H9 (cell line): ENCODE data around the gene GALR1. TPM values are rescaled to one million over a fixed set of nuclear protein-coding genes. Genes with fewer than 3 reads are reported as not detected.

Experiments used
- DNase-seq: peaks from one replicate; pipeline ENCODE4 v3.0.0-alpha.2; 2017
- H2AFZ ChIP-seq: one replicate; pipeline ENCODE4 v1.6.1; 2013; ENCODE audit warnings: mild to moderate bottlenecking, low read length, control low read depth, moderate library complexity
- H2AK5ac ChIP-seq: 2 replicates; pipeline ENCODE4 v1.6.1; 2013; ENCODE audit warnings: low read length, control low read depth, mixed read lengths; ENCODE audit not compliant: insufficient read length
- H2BK120ac ChIP-seq: one replicate; pipeline ENCODE4 v1.6.1; 2013; ENCODE audit warnings: low read depth, mild to moderate bottlenecking, low read length, control low read depth, inconsistent platforms; ENCODE audit not compliant: poor library complexity, severe bottlenecking
- H2BK12ac ChIP-seq: 2 replicates; pipeline ENCODE4 v1.6.1; 2013; ENCODE audit warnings: low read length, control low read depth, mixed read lengths, low read depth; ENCODE audit not compliant: insufficient read length
- H2BK15ac ChIP-seq: 2 replicates; pipeline ENCODE4 v1.6.1; 2013; ENCODE audit warnings: low read depth, low read length, control low read depth
- H2BK20ac ChIP-seq: one replicate; pipeline ENCODE4 v1.6.1; 2013; ENCODE audit warnings: low read depth, mild to moderate bottlenecking, low read length, control low read depth, inconsistent platforms; ENCODE audit not compliant: poor library complexity, severe bottlenecking
- H2BK5ac ChIP-seq: 2 replicates; pipeline ENCODE4 v1.6.1; 2013; ENCODE audit warnings: low read length, control low read depth, mixed read lengths; ENCODE audit not compliant: insufficient read length
- H3K14ac ChIP-seq: 2 replicates; pipeline ENCODE4 v1.6.1; 2013; ENCODE audit warnings: low read length, control low read depth; ENCODE audit not compliant: insufficient read depth
- H3K18ac ChIP-seq: 2 replicates; pipeline ENCODE4 v1.6.1; 2013; ENCODE audit warnings: low read depth, mild to moderate bottlenecking, mixed read lengths, low read length, control low read depth; ENCODE audit not compliant: insufficient read length
- H3K23ac ChIP-seq: 2 replicates; pipeline ENCODE4 v1.6.1; 2013; ENCODE audit warnings: low read length, control low read depth, mixed read lengths, low read depth; ENCODE audit not compliant: insufficient read length
- H3K23me2 ChIP-seq: 2 replicates; pipeline ENCODE4 v1.6.1; 2013; ENCODE audit warnings: low read depth, mild to moderate bottlenecking, mixed read lengths, low read length, control low read depth; ENCODE audit not compliant: insufficient read length, poor library complexity, severe bottlenecking
- H3K27ac ChIP-seq: 2 replicates; pipeline ENCODE4 v1.5.1; 2013; ENCODE audit warnings: low read length, control low read depth, mixed read lengths, low read depth; ENCODE audit not compliant: insufficient read length
- H3K27me3 ChIP-seq: 2 replicates; pipeline ENCODE4 v1.6.1; 2013; ENCODE audit warnings: low read length, control low read depth, inconsistent platforms; ENCODE audit not compliant: insufficient read depth
- H3K4ac ChIP-seq: 2 replicates; pipeline ENCODE4 v1.6.1; 2013; ENCODE audit warnings: low read depth, mild to moderate bottlenecking, control low read depth, inconsistent platforms, low read length, moderate library complexity
- H3K4me1 ChIP-seq: 2 replicates; pipeline ENCODE4 v1.6.1; 2013; ENCODE audit warnings: low read length, control low read depth, inconsistent platforms; ENCODE audit not compliant: insufficient read depth
- H3K4me2 ChIP-seq: 2 replicates; pipeline ENCODE4 v1.6.1; 2013; ENCODE audit warnings: low read length, control low read depth, mixed read lengths; ENCODE audit not compliant: insufficient read length, insufficient read depth
- H3K56ac ChIP-seq: 2 replicates; pipeline ENCODE4 v1.6.1; 2013; ENCODE audit warnings: low read depth, mild to moderate bottlenecking, mixed read lengths, low read length, control low read depth; ENCODE audit not compliant: insufficient read length
- H3K79me1 ChIP-seq: 2 replicates; pipeline ENCODE4 v1.6.1; 2013; ENCODE audit warnings: low read depth, mild to moderate bottlenecking, moderate library complexity, low read length, control low read depth, inconsistent platforms; ENCODE audit not compliant: insufficient read depth, poor library complexity, severe bottlenecking
- H3K79me2 ChIP-seq: 2 replicates; pipeline ENCODE4 v1.6.1; 2013; ENCODE audit warnings: low read length, control low read depth, inconsistent platforms; ENCODE audit not compliant: insufficient read depth
- H3K9ac ChIP-seq: 2 replicates; pipeline ENCODE4 v1.6.1; 2013; ENCODE audit warnings: low read length, control low read depth, mixed read lengths; ENCODE audit not compliant: insufficient read length; ENCODE audit errors: extremely low read depth
- H3K9me3 ChIP-seq: one replicate; pipeline ENCODE4 v1.6.1; 2013; ENCODE audit warnings: low read depth, low read length, inconsistent platforms; ENCODE audit not compliant: control insufficient read depth
- H3T11ph ChIP-seq: one replicate; pipeline ENCODE4 v1.6.1; 2013; ENCODE audit warnings: mild to moderate bottlenecking, low read length, control low read depth, inconsistent platforms
- H4K20me1 ChIP-seq: one replicate; pipeline ENCODE4 v1.6.1; 2013; ENCODE audit not compliant: control insufficient read depth, insufficient read length, insufficient read depth
- H4K5ac ChIP-seq: 2 replicates; pipeline ENCODE4 v1.6.1; 2013; ENCODE audit warnings: low read depth, mild to moderate bottlenecking, mixed read lengths, low read length, control low read depth; ENCODE audit not compliant: insufficient read length
- H4K8ac ChIP-seq: replicated peaks from 2 replicates; pipeline ENCODE4 v1.6.1; 2013; ENCODE audit warnings: low read length, control low read depth, mixed read lengths, low read depth; ENCODE audit not compliant: insufficient read length
- H4K91ac ChIP-seq: 2 replicates; pipeline ENCODE4 v1.6.1; 2013; ENCODE audit warnings: low read depth, mild to moderate bottlenecking, moderate library complexity, mixed read lengths, low read length, control low read depth; ENCODE audit not compliant: insufficient read length
- H3K27ac Mint-ChIP-seq, 3 experiments: 2 replicates in 2 of 3; 3 replicates in 1 of 3; pipeline ENCODE4 v1.8.0; 2020 to 2021; ENCODE audit warnings: mixed read lengths in 3 of 3, mild to moderate bottlenecking in 1 of 3, moderate library complexity in 1 of 3
- H3K27me3 Mint-ChIP-seq: 2 replicates; pipeline ENCODE4 v1.8.0; 2021; ENCODE audit warnings: low read depth, mild to moderate bottlenecking, moderate library complexity, mixed read lengths
- H3K36me3 Mint-ChIP-seq, 3 experiments: 2 replicates in 2 of 3; 3 replicates in 1 of 3; pipeline ENCODE4 v1.8.0; 2020 to 2021; ENCODE audit warnings: low read depth in 3 of 3, mixed read lengths in 3 of 3; ENCODE audit not compliant: insufficient read depth in 1 of 3
- H3K4me1 Mint-ChIP-seq, 2 experiments: 2 replicates each; pipeline ENCODE4 v1.8.0; 2020; ENCODE audit warnings: mixed read lengths in 2 of 2
- H3K4me3 Mint-ChIP-seq, 2 experiments: 2 replicates in 1 of 2; 3 replicates in 1 of 2; pipeline ENCODE4 v1.8.0; 2020 to 2021; ENCODE audit warnings: mild to moderate bottlenecking in 2 of 2, mixed read lengths in 2 of 2, moderate library complexity in 1 of 2
- H3K9me3 Mint-ChIP-seq, 2 experiments: 2 replicates in 1 of 2; 3 replicates in 1 of 2; pipeline ENCODE4 v1.8.0; 2020; ENCODE audit warnings: mild to moderate bottlenecking in 2 of 2, mixed read lengths in 2 of 2, moderate library complexity in 1 of 2
- CTCF ChIP-seq: fragments of 200-600 bp; sonication (generic); conservative IDR thresholded peaks from 3 replicates; pipeline ENCODE4 v1.8.0; 2021; ENCODE audit warnings: antibody characterized with exemption, mild to moderate bottlenecking
- WGBS: extraction: QIAGEN DNeasy Blood & Tissue Kit; methylation state at CpG from one replicate; pipeline ENCODE4 v1.1.7; 2013; ENCODE audit warnings: missing lambda C conversion rate, low lambda C conversion rate, mixed read lengths; ENCODE audit not compliant: insufficient read length; ENCODE audit errors: extremely low coverage; 5-methylcytosine and 5-hydroxymethylcytosine counted together
- total RNA-seq: library from RNA; stranded (reverse); gene quantifications from 2 replicates; pipeline ENCODE4 v1.2.1, GENCODE V29; 2021

The GALR1 gene
- total RNA-seq, 1 experiment from 2014 or later, result 0.07 TPM

- Histone ChIP-seq H2BK12ac (no peak overlapping the region), H2BK20ac (no peak overlapping the region), H3K23ac (no peak overlapping the region), H3K56ac (no peak overlapping the region), H3K79me1 (no peaks in the 10 kb centered on the region), H3K4ac (no peak overlapping the region), H4K91ac (no peak overlapping the region), H4K8ac (no peak overlapping the region), H3T11ph (no peak overlapping the region), H3K79me2 (peaks cover 2% of the 10 kb centered on the region; the same call in 1 of the 2 replicates), H4K20me1 (peaks cover 2% of the 10 kb centered on the region), H3K27me3 (peaks cover 14% of the 10 kb centered on the region; the same call in 1 of the 2 replicates), H2AK5ac (no peak overlapping the region), H3K27ac (no peak overlapping the region), H2BK120ac (no peak overlapping the region), H3K4me2 (no peak overlapping the region), H4K5ac (no peak overlapping the region), H3K18ac (no peak overlapping the region), H2BK5ac (no peak overlapping the region), H3K9ac (no peak overlapping the region), H3K4me1 (peaks cover 18% of the 10 kb centered on the region), H2AFZ (no peak overlapping the region), H3K14ac (no peak overlapping the region), H3K9me3 (no peaks in the 10 kb centered on the region), H2BK15ac (no peak overlapping the region), H3K23me2 (peaks cover 20% of the 10 kb centered on the region)
- H3K9me3 Mint-ChIP-seq, result peaks cover 17 to 23% of the 10 kb centered on the region in 2 experiments
- TF ChIP-seq CTCF, result no peak
- no CpG with 5 or more reads among the region's 6 CpGs for WGBS
- H3K4me3 Mint-ChIP-seq, result no peak overlapping the region
- H3K27ac Mint-ChIP-seq, result no peak overlapping the region
- peaks cover 39% of the 10 kb centered on the region for H3K27me3 Mint-ChIP-seq
- peaks cover 27 to 29% of the 10 kb centered on the region in 2 experiments for H3K4me1 Mint-ChIP-seq
- H3K36me3 Mint-ChIP-seq, result peaks cover 5 to 14% (median 11%) of the 10 kb centered on the region in 3 experiments; a peak in 6 of 7 replicates
- no peak for DNase-seq
These were observed 5.9 kb downstream of the GALR1 start for GRCh38 chr18:77255426-77256105.
